Mesenchymal stem cell (in vitro differentiated cells and primary cell): ENCODE results near the gene SASH1.

Experiments
- DNase-seq: peaks from one replicate; pipeline ENCODE4 v3.0.0-alpha.2; 2013
- H2AFZ ChIP-seq: one replicate; pipeline ENCODE4 v1.6.1; 2013; ENCODE audit warnings: low read depth, mild to moderate bottlenecking, control low read depth, inconsistent platforms, low read length, moderate library complexity
- H2AK5ac ChIP-seq: 2 replicates; pipeline ENCODE4 v1.6.1; 2013; ENCODE audit warnings: low read length, moderate library complexity, mild to moderate bottlenecking, inconsistent platforms; ENCODE audit not compliant: severe bottlenecking
- H2BK120ac ChIP-seq: one replicate; pipeline ENCODE4 v1.6.1; 2013; ENCODE audit warnings: low read depth, mild to moderate bottlenecking, inconsistent platforms, low read length, moderate library complexity
- H2BK12ac ChIP-seq, 2 experiments: one replicate each; pipeline ENCODE4 v1.6.1; 2013; ENCODE audit warnings: inconsistent platforms in 2 of 2, low read length in 2 of 2, mild to moderate bottlenecking in 2 of 2, moderate library complexity in 2 of 2, control low read depth in 1 of 2
- H2BK15ac ChIP-seq: one replicate; pipeline ENCODE4 v1.6.1; 2013; ENCODE audit warnings: mild to moderate bottlenecking, low read depth, inconsistent platforms; ENCODE audit not compliant: poor library complexity, severe bottlenecking
- H2BK5ac ChIP-seq: 2 replicates; pipeline ENCODE4 v1.6.1; 2013; ENCODE audit warnings: low read depth, mild to moderate bottlenecking, low read length, control low read depth, inconsistent platforms; ENCODE audit not compliant: poor library complexity, severe bottlenecking
- H3K14ac ChIP-seq, 2 experiments: one replicate each; pipeline ENCODE4 v1.6.1; 2013; ENCODE audit warnings: inconsistent platforms in 2 of 2, low read length in 2 of 2, control low read depth in 1 of 2, mild to moderate bottlenecking in 1 of 2, moderate library complexity in 1 of 2
- H3K18ac ChIP-seq, 2 experiments: one replicate each; pipeline ENCODE4 v1.6.1; 2013; ENCODE audit warnings: inconsistent platforms in 2 of 2, low read length in 2 of 2, control low read depth in 1 of 2, low read depth in 1 of 2, mild to moderate bottlenecking in 1 of 2
- H3K23ac ChIP-seq, 2 experiments: one replicate each; pipeline ENCODE4 v1.6.1; 2013; ENCODE audit warnings: inconsistent platforms in 2 of 2, low read length in 2 of 2, mild to moderate bottlenecking in 2 of 2, moderate library complexity in 2 of 2, control low read depth in 1 of 2
- H3K27ac ChIP-seq: 2 replicates; pipeline ENCODE4 v1.5.1; 2013; ENCODE audit warnings: mild to moderate bottlenecking, moderate library complexity, low read length, control low read depth, inconsistent platforms; ENCODE audit not compliant: poor library complexity, severe bottlenecking
- H3K27me3 ChIP-seq, 2 experiments: 2 replicates each; pipeline versions ENCODE4 v1.6.1 to v1.7.0; 2013; ENCODE audit warnings: low read length in 2 of 2, mild to moderate bottlenecking in 2 of 2, moderate library complexity in 2 of 2, control low read depth in 1 of 2, inconsistent platforms in 1 of 2; ENCODE audit not compliant: control insufficient read depth in 1 of 2, insufficient read depth in 1 of 2
- H3K36me3 ChIP-seq, 2 experiments: 2 replicates each; pipeline versions ENCODE4 v1.6.1 to v1.7.0; 2013; ENCODE audit warnings: low read length in 2 of 2, control low read depth in 1 of 2, inconsistent platforms in 1 of 2, low read depth in 1 of 2, mild to moderate bottlenecking in 1 of 2; ENCODE audit not compliant: insufficient read depth in 2 of 2, control insufficient read depth in 1 of 2
- H3K4ac ChIP-seq, 2 experiments: one replicate each; pipeline ENCODE4 v1.6.1; 2013; ENCODE audit warnings: inconsistent platforms in 2 of 2, low read length in 2 of 2, mild to moderate bottlenecking in 2 of 2, moderate library complexity in 2 of 2, control low read depth in 1 of 2, low read depth in 1 of 2
- H3K4me1 ChIP-seq: 2 replicates; pipeline ENCODE4 v1.6.1; 2013; ENCODE audit warnings: low read depth, low read length, control low read depth; ENCODE audit not compliant: control insufficient read depth, insufficient read depth
- H3K4me2 ChIP-seq: 2 replicates; pipeline ENCODE4 v1.6.1; 2013; ENCODE audit warnings: low read length, mild to moderate bottlenecking, inconsistent platforms; ENCODE audit not compliant: poor library complexity, severe bottlenecking
- H3K4me3 ChIP-seq, 2 experiments: 2 replicates each; pipeline versions ENCODE4 v1.5.1 to v1.7.0; 2013; ENCODE audit warnings: low read length in 2 of 2, mild to moderate bottlenecking in 2 of 2, control low read depth in 1 of 2, low read depth in 1 of 2; ENCODE audit not compliant: insufficient read depth in 1 of 2
- H3K79me1 ChIP-seq: replicated peaks from 2 replicates; pipeline ENCODE4 v1.6.1; 2013; ENCODE audit warnings: mild to moderate bottlenecking, control low read depth, low read length, inconsistent platforms; ENCODE audit not compliant: poor library complexity, severe bottlenecking
- H3K9ac ChIP-seq: 2 replicates; pipeline ENCODE4 v1.7.0; 2013; ENCODE audit warnings: mild to moderate bottlenecking, low read length, moderate library complexity
- H3K9me3 ChIP-seq: 2 replicates; pipeline ENCODE4 v1.7.0; 2013; ENCODE audit warnings: mild to moderate bottlenecking, low read length; ENCODE audit not compliant: control insufficient read depth
- H4K8ac ChIP-seq: one replicate; pipeline ENCODE4 v1.6.1; 2013; ENCODE audit warnings: inconsistent platforms, mild to moderate bottlenecking, low read length, moderate library complexity
- H4K91ac ChIP-seq: one replicate; pipeline ENCODE4 v1.6.1; 2013; ENCODE audit warnings: mild to moderate bottlenecking, low read length, inconsistent platforms
- WGBS: methylation state at CpG from one replicate; pipeline ENCODE4 v1.1.7; 2013; ENCODE audit warnings: mixed read lengths; 5-methylcytosine and 5-hydroxymethylcytosine counted together

The SASH1 gene

GRCh38 chr6:148544421-148544820 lies 201.8 kb downstream of the SASH1 start:
- no peak for DNase-seq
- no peak overlapping the region for H3K4ac ChIP-seq
- no peak overlapping the region for H2BK120ac ChIP-seq
- H3K4me3 ChIP-seq: no peak overlapping the region
- peaks cover 3% of the 10 kb centered on the region for H3K79me1 ChIP-seq
- H3K9ac ChIP-seq: no peak overlapping the region
- H2AK5ac ChIP-seq: no peak overlapping the region
- no peak overlapping the region for H2BK5ac ChIP-seq
- H4K8ac ChIP-seq: peak overlapping the region; percentile 28
- H3K23ac ChIP-seq: no peak overlapping the region
- no peaks in the 10 kb centered on the region for H3K9me3 ChIP-seq
- H2BK15ac ChIP-seq: no peak overlapping the region
- H3K27me3 ChIP-seq: no peaks in the 10 kb centered on the region
- H3K14ac ChIP-seq: no peak overlapping the region
- H4K91ac ChIP-seq: no peak overlapping the region
- no peaks in the 10 kb centered on the region for H3K4me1 ChIP-seq
- no peak overlapping the region for H3K27ac ChIP-seq
- 98% methylated on average over 17 of the region's 17 CpGs for WGBS
- peaks cover 35 to 100% of the 10 kb centered on the region in 2 experiments for H3K36me3 ChIP-seq
- H2AFZ ChIP-seq: no peak overlapping the region
- H2BK12ac ChIP-seq: no peak overlapping the region
- H3K18ac ChIP-seq: no peak overlapping the region
- no peak overlapping the region for H3K4me2 ChIP-seq

DNA sequence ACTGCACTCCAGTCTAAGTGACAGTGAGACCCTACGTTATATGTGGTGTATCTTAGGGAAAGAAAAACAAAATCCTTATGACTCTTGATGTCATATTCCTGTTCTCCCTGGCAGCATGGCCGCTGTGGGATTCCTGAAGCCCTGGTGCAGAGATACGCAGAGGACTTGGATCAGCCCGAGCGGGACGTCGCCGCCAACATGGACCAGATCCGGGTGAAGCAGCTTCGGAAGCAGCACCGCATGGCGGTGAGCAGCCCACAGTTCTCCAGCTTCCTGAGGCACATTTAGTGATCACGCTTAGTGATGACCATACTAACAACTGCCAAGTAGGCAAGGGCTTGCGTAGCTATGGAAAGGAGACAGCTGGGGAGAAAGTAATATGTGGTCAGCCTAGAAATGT lies 203.3 kb downstream of the SASH1 start:
- H3K4ac ChIP-seq: no peak overlapping the region
- H2BK5ac ChIP-seq: no peak overlapping the region
- no peak overlapping the region for H3K4me2 ChIP-seq
- no peaks in the 10 kb centered on the region for H3K4me1 ChIP-seq
- peaks cover 1% of the 10 kb centered on the region for H3K79me1 ChIP-seq
- no peak overlapping the region for H4K8ac ChIP-seq
- no peak overlapping the region for H2BK120ac ChIP-seq
- H3K27ac ChIP-seq: no peak overlapping the region
- no peak overlapping the region for H2AK5ac ChIP-seq
- H2BK12ac ChIP-seq: peak overlapping the region in 1 of 2 experiments; percentile 16
- no peak overlapping the region for H3K9ac ChIP-seq
- WGBS: 97% methylated on average over 13 of the region's 14 CpGs
- H3K4me3 ChIP-seq: no peak overlapping the region
- H3K18ac ChIP-seq: no peak overlapping the region
- H3K14ac ChIP-seq: peak overlapping the region in 1 of 2 experiments; percentile 51
- no peaks in the 10 kb centered on the region for H3K9me3 ChIP-seq
- H2AFZ ChIP-seq: no peak overlapping the region
- H2BK15ac ChIP-seq: no peak overlapping the region
- H3K23ac ChIP-seq: no peak overlapping the region
- DNase-seq: no peak
- peaks cover 30 to 99% of the 10 kb centered on the region in 2 experiments for H3K36me3 ChIP-seq
- H3K27me3 ChIP-seq: no peaks in the 10 kb centered on the region
- H4K91ac ChIP-seq: no peak overlapping the region

DNA sequence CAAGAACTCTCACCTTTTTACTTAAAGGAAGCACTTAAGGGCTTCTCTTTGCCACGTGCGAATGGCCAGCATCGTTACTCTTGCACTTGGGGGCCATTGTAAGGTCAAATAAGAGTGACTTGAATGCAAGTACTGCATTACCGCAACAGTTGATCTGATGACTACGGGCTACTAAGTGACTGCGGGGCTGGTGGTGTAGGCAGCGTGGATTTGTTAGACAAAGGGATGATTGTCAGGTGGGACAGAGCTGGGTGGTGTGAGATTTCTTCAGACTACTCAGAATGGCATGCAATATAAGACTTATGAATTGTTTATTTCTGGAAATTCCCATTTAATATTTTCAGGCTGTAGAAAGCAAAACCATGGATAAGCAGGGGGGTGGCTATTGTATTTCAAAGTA lies 204.5 kb downstream of the SASH1 start:
- 98% methylated on average over 7 of the region's 7 CpGs for WGBS
- H4K8ac ChIP-seq: no peak overlapping the region

DNA sequence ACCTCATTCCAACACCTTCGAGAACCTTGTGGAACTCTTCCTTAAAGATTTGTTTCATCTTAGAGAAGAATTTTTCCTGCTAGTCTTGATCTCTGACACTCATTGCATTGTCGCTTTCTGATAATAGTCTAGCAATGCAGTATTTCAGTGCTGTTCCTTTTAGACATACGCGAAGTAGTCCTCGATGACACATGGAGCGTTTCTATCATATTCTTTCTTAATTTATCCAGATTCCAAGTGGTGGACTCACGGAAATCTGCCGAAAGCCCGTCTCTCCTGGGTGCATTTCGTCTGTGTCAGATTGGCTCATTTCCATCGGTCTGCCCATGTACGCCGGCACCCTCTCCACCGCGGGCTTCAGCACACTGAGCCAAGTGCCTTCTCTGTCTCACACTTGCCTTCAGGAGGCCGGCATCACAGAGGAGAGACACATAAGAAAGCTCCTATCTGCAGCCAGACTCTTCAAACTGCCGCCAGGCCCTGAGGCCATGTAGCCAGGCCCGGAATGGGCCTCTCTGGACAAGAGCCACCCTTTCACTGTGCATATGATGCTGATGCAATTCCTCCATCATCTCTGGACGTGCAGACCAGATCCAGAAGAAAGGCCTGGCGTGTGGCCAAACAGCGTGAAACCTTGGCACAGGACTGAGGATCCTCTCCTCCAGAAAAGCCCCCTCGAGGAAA lies 205.6 kb downstream of the SASH1 start:
- Histone ChIP-seq H3K4ac (no peak overlapping the region), H3K23ac (peak overlapping the region in 1 of 2 experiments; percentile 15), H4K8ac (no peak overlapping the region), H3K27me3 (no peaks in the 10 kb centered on the region), H3K4me2 (no peak overlapping the region), H3K9ac (peak overlapping the region; percentile 60), H3K18ac (no peak overlapping the region), H2AFZ (no peak overlapping the region), H2BK120ac (no peak overlapping the region), H3K36me3 (peaks cover 29 to 98% of the 10 kb centered on the region in 2 experiments), H3K79me1 (peaks cover 1% of the 10 kb centered on the region), H4K91ac (no peak overlapping the region), H3K27ac (no peak overlapping the region), H2BK12ac (no peak overlapping the region), H3K14ac (no peak overlapping the region), H3K4me1 (no peaks in the 10 kb centered on the region), H2BK5ac (no peak overlapping the region), H3K4me3 (peak overlapping the region in 1 of 2 experiments; percentile 9), H2BK15ac (no peak overlapping the region), H2AK5ac (no peak overlapping the region), H3K9me3 (peaks cover 4% of the 10 kb centered on the region)
- WGBS: 95% methylated on average over 21 of the region's 22 CpGs
- no peak for DNase-seq

More for the DNA sequence above, 204.5 kb downstream of the SASH1 start:
- H3K27me3 ChIP-seq: no peaks in the 10 kb centered on the region
- peak overlapping the region; percentile 60 for H3K9ac ChIP-seq
- no peaks in the 10 kb centered on the region for H3K4me1 ChIP-seq
- no peak overlapping the region for H3K4me3 ChIP-seq
- no peak overlapping the region for H3K18ac ChIP-seq
- H2BK5ac ChIP-seq: no peak overlapping the region
- H4K91ac ChIP-seq: no peak overlapping the region
- no peak overlapping the region for H3K4me2 ChIP-seq
- no peak overlapping the region for H2AK5ac ChIP-seq
- DNase-seq: no peak
- no peak overlapping the region for H2BK120ac ChIP-seq
- H3K14ac ChIP-seq: no peak overlapping the region
- no peak overlapping the region for H2BK15ac ChIP-seq
- no peak overlapping the region for H3K23ac ChIP-seq
- no peaks in the 10 kb centered on the region for H3K9me3 ChIP-seq
- no peak overlapping the region for H3K4ac ChIP-seq
- H3K36me3 ChIP-seq: peaks cover 29 to 99% of the 10 kb centered on the region in 2 experiments
- no peak overlapping the region for H2BK12ac ChIP-seq
- no peak overlapping the region for H2AFZ ChIP-seq
- H3K27ac ChIP-seq: no peak overlapping the region
- H3K79me1 ChIP-seq: peaks cover 1% of the 10 kb centered on the region
